Right ventricle myocardium superior (tissue), 1 donor: ENCODE results near the gene RNF182. TPM values are rescaled to one million over a fixed set of nuclear protein-coding genes. Genes with fewer than 3 reads are reported as not detected.
"Not testable (repeated sequence)": the region's sequence is repeated elsewhere in the genome, so short reads cannot be mapped to it uniquely, and the experiment has no call there.

Experiments
- ATAC-seq: fragments of 200-7000 bp; cut with Tn5 transposase; one replicate; pipeline ENCODE4 v1.9.1; 2020; ENCODE audit warnings: mild to moderate bottlenecking; ENCODE audit not compliant: poor library complexity
- DNase-seq: peaks from one replicate; pipeline ENCODE4 v3.0.0-alpha.2; 2020
- intact Hi-C: fragments of 100-400 bp; cut with DNase I; formaldehyde crosslinking; loops from one replicate; pipeline ENCODE4 v1.11.2; 2022
- total RNA-seq: library from RNA; stranded (reverse); fragmentation: NEBNext Ultra II Directional; extraction: Animal tissue kit (Norgen Biotek cat#: 25700); gene quantifications from one replicate; pipeline ENCODE4 v1.2.1, GENCODE V29; 2021
- donor health status: DM: no; HTN: yes; CAD: no; lungs with severe emphysema.

The RNF182 gene
- total RNA-seq, 1 donor from 2014 or later = not detected

DNA sequence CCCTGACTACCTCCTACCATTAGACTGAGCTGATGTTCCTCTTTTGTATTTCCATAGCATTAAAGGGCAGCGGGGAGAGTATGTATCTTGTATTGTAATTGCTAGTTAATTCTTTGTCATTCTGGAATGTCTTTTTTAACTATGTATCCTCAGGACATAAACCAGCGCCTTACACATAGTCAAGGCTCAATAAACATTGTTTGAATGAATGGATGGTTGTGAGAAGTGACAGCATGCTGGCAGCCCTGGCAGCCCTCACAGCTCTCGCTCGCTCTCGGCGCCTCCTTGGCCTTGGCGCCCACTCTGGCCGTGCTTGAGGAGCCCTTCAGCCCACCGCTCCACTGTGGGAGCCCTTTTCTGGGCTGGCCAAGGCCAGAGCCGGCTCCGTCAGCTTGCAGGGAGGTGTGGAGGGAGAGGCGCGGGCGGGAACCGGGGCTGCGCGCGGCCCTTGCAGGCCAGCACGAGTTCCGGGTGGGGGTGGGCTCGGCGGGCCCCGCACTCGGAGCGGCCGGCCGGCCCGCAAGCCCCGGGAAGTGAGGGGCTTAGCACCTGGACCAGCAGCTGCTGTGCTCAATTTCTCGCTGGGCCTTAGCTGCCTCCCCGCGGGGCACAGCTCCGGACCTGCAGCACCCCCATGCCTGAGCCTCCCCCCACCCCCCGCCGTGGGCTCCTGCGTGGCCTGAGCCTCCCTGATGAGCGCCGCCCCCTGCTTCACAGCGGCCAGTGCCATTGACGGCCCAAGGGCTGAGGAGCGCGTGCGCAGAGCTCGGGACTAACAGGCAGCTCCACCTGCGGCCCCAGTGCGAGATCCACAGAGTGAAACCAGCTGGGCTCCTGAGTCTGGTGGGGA is 93.1 kb downstream of the RNF182 start:
- intact Hi-C loops = no loop called here
- no peak for ATAC-seq

DNA sequence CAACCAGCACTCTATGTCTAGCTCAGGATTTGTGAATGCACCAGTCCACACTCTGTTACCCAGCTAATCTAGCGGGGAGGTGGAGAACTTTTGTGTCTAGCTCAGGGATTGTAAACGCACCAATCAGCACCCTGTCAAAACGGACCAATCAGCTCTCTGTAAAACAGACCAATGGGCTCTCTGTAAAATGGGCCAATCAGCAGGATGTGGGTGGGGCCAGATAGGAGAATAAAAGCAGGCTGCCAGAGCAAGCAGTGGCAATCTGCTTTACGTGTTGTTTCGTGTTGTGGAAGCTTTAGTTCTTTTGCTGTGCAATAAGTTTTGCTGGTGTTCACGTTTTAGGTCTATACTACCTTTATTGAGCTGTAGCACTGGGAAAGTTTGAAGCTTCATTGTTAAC is 93.8 kb downstream of the RNF182 start:
- intact Hi-C loops, ATAC-seq, DNase-seq: not testable (repeated sequence)

More for the DNA sequence above, 93.1 kb downstream of the RNF182 start:
- DNase-seq = no peak

DNA sequence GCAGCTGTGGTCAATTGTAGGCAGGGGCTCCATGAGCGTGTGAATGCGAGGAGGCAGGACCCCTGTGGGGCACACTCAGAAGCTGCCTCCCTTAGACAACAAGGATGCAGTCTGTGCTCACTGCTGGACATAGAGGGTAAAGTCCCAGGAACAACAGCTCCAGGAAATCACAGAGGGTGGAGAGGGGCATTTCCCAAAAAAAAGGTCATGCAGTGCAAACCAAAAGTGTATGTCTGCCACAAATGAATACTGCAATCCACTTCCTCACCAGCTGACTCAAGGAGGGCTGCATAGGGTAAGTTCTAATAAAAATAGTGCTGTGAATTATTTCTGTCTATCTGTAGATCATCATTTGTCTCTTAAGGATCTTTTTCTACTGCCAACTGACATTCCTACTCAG is 95.8 kb downstream of the RNF182 start:
- intact Hi-C loops = no loop called here
- DNase-seq (no peak), ATAC-seq (no peak)

DNA sequence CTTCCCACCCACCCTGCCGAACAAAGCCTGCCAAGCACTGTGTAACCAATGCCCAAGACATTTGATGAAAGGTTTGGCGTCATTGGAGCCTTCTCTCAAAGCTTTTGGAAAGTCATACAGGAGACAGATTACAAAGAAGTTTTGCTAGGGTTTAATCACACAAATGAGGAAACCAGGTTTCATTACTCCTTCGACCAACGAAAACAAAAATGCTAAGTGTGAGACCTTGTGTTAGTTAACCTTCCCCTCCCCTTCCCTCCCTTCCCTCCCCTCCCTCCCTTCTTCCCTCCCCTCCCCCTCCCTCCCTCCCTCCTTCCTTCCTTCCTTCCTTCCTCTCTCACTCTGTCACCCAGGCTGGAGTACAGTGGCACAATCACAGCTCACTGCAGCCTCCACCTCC is 96.7 kb downstream of the RNF182 start:
- ATAC-seq (no peak), DNase-seq (no peak)
- intact Hi-C loops = no loop called here

DNA sequence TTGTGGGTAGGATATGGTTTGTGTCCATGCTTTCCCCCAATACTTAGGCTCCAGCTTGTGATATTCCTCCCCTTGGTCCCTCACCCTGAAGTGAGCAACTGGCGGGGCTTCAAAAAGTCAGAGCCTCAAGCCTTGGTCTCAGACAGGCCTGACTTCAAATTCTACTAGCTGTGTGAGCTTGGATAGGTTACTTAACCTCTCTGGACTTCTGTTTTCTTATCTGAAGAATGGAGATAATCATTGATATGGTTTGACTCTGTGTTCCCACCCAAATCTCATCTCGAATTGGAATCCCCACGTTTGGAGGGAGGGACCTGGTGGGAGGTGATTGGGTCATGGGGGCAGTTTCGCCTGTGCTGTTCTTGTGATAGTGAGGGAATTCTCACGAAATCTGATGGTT is 97.9 kb downstream of the RNF182 start:
- intact Hi-C loops = no loop called here
- DNase-seq = no peak
- no peak for ATAC-seq

DNA sequence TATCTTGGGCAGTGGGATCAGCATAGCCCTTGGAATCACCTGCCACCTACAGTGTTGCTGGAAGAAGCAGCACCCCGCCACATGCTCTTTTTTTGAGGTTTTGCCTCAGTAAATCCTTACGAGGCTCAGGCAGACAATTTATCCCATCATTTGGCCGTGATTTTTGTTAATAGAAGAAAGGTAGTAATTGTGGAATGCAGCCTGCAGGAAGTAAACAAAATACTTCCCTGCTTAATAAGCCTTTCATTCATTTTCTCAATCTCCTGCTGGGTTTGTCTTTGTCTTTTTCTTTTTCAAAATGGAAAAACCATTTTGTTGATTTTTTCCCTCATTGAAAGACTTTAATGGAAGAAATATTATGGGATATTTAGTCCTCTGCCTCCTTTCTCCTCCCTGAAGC is 99.1 kb downstream of the RNF182 start:
- intact Hi-C loops = no loop called here
- ATAC-seq (no peak), DNase-seq (no peak)

DNA sequence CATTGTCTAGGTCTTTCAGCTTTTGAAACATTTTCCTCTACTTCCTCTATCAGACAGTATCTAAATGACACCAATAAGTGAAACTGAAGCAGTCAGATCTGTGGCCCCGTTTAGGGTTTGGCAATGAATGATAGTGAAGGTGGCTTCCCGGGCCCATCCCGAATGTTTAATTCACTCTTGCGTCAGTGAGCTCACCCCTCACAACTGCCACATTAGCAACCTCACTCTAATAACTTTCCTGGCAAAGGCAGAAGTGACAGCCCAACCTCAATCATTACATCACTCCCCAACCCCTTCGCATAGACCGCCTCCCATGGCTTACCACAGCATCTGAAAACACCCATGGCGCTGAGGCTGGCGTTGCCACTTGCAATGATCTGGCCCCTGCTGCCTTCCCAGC is 100.4 kb downstream of the RNF182 start:
- ATAC-seq = no peak
- no peak for DNase-seq
- intact Hi-C loops = no loop called here

DNA sequence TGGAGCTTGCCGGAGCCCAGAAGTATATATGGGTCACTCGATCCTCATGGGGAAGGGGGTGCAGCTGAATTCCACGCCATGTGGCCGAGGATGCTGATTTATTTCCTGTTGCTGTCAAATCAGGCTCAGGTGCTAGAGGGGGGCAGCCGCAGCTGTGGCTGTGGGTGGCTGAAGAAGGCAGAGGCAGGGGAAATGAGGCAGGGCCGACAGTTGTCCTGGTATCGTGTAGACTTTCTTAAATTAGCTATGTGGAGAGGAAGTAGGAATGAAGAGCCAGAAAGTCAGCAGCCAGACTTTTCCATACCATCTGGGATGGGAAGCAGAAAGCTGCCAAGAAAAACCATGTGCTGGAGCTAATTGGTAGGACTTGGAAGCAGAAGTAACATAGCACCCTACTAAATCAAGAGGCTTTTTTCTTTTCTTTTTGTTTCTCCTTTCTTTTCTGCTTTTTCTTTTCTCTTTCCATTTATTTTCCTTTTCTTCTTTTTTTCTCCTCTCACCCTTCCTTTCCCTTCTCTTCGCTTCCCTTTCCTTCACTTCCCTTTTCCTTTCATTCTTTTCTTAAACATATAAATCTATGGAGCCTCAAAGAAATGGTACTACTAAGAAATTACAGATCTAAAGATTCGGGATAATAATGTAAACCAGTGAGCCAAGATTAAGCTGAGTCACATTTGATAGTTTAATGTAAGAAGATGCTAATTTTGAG is 102.2 kb downstream of the RNF182 start:
- intact Hi-C loops = no loop called here
- no peak for ATAC-seq
- no peak for DNase-seq

DNA sequence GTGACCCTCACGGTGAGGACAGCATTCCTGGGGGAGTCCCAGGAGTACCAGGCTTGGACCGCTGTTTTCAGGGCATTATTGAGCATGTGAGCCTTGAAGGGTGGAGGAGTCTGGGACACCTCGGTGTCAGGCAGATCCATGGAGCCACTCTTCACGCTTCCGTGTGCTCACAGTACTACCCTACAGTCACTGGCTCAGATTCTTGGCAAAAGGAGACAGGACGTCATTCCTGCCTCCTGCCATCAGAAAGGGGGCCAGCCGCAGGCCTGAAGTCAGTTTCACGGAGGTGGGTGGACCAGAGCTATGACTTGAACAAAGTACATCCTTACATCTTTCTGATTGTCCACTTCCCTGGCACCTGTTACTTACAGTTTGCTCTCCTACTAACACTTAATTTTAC is 103.9 kb downstream of the RNF182 start:
- intact Hi-C loops = no loop called here
- ATAC-seq (no peak), DNase-seq (no peak)

DNA sequence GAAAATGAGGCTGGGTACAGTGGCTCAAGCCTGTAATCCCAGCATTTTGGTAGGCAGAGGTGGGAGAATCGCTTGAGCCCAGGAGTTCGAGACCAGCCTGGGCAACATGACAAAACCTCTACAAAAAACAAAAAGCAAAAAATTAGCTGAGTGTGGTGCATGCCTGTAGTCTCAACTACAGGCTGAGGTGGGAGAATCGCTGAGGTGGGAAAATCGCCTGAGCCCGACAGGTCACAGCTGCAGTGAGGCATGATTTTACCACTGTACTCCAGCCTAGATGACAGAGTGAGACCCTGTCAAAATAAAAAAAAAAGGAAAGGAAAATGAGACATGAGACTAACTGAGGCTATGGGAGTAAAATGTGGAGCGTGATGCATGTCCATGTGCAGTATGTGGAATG is 104.9 kb downstream of the RNF182 start:
- DNase-seq (no peak), ATAC-seq (no peak)
- intact Hi-C loops = no loop called here

Other genes with a start within 250 kb of the RNF182 start
- gene RANBP9, start 213.1 kb upstream of the RNF182 start, total RNA-seq = 29.9 TPM
- 35.7 TPM for gene MCUR1, start 110.4 kb upstream of the RNF182 start, total RNA-seq
- gene CD83, start 192.8 kb downstream of the RNF182 start, total RNA-seq = 1.6 TPM